DOHH2 (cell line): ENCODE data around the gene CTNNBL1.
A peak's percentile ranks its signal among the peaks of the same experiment; 100 is the strongest.

Experiments
- H3F3A ChIP-seq: fragments of 200-600 bp; sonication (generic), shearing (Covaris generic); 2 replicates; pipeline ENCODE4 v1.6.0; 2016; ENCODE audit warnings: antibody characterized with exemption, mild to moderate bottlenecking; ENCODE audit not compliant: control insufficient read depth, insufficient read depth
- H3K27ac ChIP-seq: fragments of 200-600 bp; sonication (generic); 2 replicates; pipeline ENCODE4 v1.5.1; 2014; ENCODE audit warnings: low read depth, mild to moderate bottlenecking, low read length, moderate library complexity
- H3K27me3 ChIP-seq: fragments of 200-600 bp; sonication (generic); 2 replicates; pipeline ENCODE4 v1.6.1; 2014; ENCODE audit warnings: mild to moderate bottlenecking, low read length, mixed read lengths; ENCODE audit not compliant: control insufficient read depth
- H3K36me3 ChIP-seq: fragments of 200-600 bp; sonication (generic); 2 replicates; pipeline ENCODE4 v1.6.1; 2014; ENCODE audit warnings: mild to moderate bottlenecking, low read length, moderate library complexity, mixed read lengths; ENCODE audit not compliant: control insufficient read depth
- H3K4me1 ChIP-seq: fragments of 200-600 bp; sonication (generic); 2 replicates; pipeline ENCODE4 v1.6.1; 2014; ENCODE audit warnings: mild to moderate bottlenecking, low read length, mixed read lengths; ENCODE audit not compliant: control insufficient read depth
- H3K4me2 ChIP-seq: fragments of 200-600 bp; sonication (generic); 2 replicates; pipeline ENCODE4 v1.6.0; 2014; ENCODE audit warnings: mild to moderate bottlenecking, low read length, moderate library complexity
- H3K4me3 ChIP-seq: fragments of 200-600 bp; sonication (generic); 2 replicates; pipeline ENCODE4 v1.5.1; 2014; ENCODE audit warnings: mild to moderate bottlenecking, low read length, mixed read lengths
- H3K79me2 ChIP-seq: fragments of 200-600 bp; sonication (generic); 2 replicates; pipeline ENCODE4 v1.6.1; 2014; ENCODE audit warnings: mild to moderate bottlenecking, low read length, mixed read lengths; ENCODE audit not compliant: control insufficient read depth
- H3K9me2 ChIP-seq: fragments of 200-600 bp; sonication (generic); replicated peaks from 2 replicates; pipeline ENCODE4 v1.6.1; 2014; ENCODE audit warnings: mild to moderate bottlenecking, low read length, mixed read lengths; ENCODE audit not compliant: control insufficient read depth
- H3K9me3 ChIP-seq: fragments of 200-600 bp; sonication (generic); 2 replicates; pipeline ENCODE4 v1.6.1; 2014; ENCODE audit warnings: antibody characterized with exemption, low read length, mixed read lengths; ENCODE audit not compliant: control insufficient read depth, insufficient read depth
- H4K20me1 ChIP-seq: fragments of 200-600 bp; sonication (generic); 2 replicates; pipeline ENCODE4 v1.6.0; 2014; ENCODE audit warnings: low read depth, mild to moderate bottlenecking, antibody characterized with exemption, low read length, moderate library complexity; ENCODE audit not compliant: control insufficient read depth, insufficient read depth
- EZH2phosphoT487 ChIP-seq: fragments of 200-600 bp; sonication (generic); IDR thresholded peaks from 2 replicates; pipeline ENCODE4 v1.6.1; 2017; ENCODE audit warnings: borderline replicate concordance, mild to moderate bottlenecking, antibody characterized with exemption, low read length, moderate library complexity, mixed read lengths
- TF ChIP-seq, protein P1 (sequence below): fragments of 200-600 bp; sonication (generic); IDR thresholded peaks from one replicate; pipeline ENCODE4 v1.5.1; 2014; ENCODE audit warnings: antibody characterized with exemption, mild to moderate bottlenecking, low read depth, low read length; ENCODE audit not compliant: poor library complexity, severe bottlenecking

The CTNNBL1 gene

GRCh38 chr20:37693635-37694626 lies at the start of gene CTNNBL1:
Gene CTNNBL1, plus strand, starts transcription at chr20:37694030. Its CDS starts 93 bp downstream, at chr20:37694123.
- H3K27me3 ChIP-seq = peaks cover 7% of the 10 kb centered on the region
- H3K79me2 ChIP-seq = peaks cover 42% of the 10 kb centered on the region
- peak within 1 kb of the TSS; percentile 86 for H3K4me3 ChIP-seq
- no peaks in the 10 kb centered on the region for H3F3A ChIP-seq
- H3K27ac ChIP-seq = no peak within 1 kb of the TSS
- H3K36me3 ChIP-seq = peaks cover 6% of the 10 kb centered on the region
- peaks cover 26% of the 10 kb centered on the region for H3K4me1 ChIP-seq
- 0 out of 2 replicates have a peak, but pooled peaks cover 6% of the 10 kb centered on the region for H4K20me1 ChIP-seq
- no peaks in the 10 kb centered on the region for H3K9me2 ChIP-seq
- no peaks in the 10 kb centered on the region for H3K9me3 ChIP-seq
- H3K4me2 ChIP-seq = peak within 1 kb of the TSS; percentile 85
- TF ChIP-seq, protein P1, sequence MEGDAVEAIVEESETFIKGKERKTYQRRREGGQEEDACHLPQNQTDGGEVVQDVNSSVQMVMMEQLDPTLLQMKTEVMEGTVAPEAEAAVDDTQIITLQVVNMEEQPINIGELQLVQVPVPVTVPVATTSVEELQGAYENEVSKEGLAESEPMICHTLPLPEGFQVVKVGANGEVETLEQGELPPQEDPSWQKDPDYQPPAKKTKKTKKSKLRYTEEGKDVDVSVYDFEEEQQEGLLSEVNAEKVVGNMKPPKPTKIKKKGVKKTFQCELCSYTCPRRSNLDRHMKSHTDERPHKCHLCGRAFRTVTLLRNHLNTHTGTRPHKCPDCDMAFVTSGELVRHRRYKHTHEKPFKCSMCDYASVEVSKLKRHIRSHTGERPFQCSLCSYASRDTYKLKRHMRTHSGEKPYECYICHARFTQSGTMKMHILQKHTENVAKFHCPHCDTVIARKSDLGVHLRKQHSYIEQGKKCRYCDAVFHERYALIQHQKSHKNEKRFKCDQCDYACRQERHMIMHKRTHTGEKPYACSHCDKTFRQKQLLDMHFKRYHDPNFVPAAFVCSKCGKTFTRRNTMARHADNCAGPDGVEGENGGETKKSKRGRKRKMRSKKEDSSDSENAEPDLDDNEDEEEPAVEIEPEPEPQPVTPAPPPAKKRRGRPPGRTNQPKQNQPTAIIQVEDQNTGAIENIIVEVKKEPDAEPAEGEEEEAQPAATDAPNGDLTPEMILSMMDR = no peak
- TF ChIP-seq EZH2phosphoT487 = no peak

DNA sequence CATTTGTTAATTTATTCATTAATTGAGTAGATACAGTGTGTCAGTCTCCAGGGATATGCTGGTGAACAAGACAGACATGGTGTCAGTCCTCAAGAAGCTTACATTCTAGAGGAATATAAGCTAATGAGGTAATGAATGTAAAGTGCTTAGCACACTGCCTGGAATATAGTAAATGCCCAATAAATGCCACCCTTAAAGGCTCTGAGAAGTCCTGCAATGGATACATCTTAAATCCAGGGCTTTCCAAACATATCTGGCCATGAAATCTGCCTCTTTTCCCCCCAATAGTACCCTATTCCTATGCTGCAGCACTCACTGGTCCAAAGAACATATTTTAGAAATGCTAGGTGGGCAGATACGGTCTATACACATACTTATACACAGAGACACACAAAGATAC lies 49.2 kb upstream of the CTNNBL1 start:
- Histone ChIP-seq H3K9me2 (no peaks in the 10 kb centered on the region), H3K79me2 (no peaks in the 10 kb centered on the region), H3K4me2 (no peak overlapping the region), H3K4me1 (no peaks in the 10 kb centered on the region), H3F3A (no peaks in the 10 kb centered on the region), H3K36me3 (no peaks in the 10 kb centered on the region), H3K9me3 (no peaks in the 10 kb centered on the region), H3K27me3 (peaks cover 23% of the 10 kb centered on the region), H4K20me1 (no peaks in the 10 kb centered on the region), H3K27ac (no peak overlapping the region), H3K4me3 (no peak overlapping the region)
- TF ChIP-seq EZH2phosphoT487 = no peak
- TF ChIP-seq, protein P1 = no peak

- no peak for TF ChIP-seq EZH2phosphoT487
- TF ChIP-seq, protein P1 = no peak
- no peak overlapping the region for H3K4me2 ChIP-seq
- peaks cover 20% of the 10 kb centered on the region for H3K27me3 ChIP-seq
- H3K9me3 ChIP-seq = no peaks in the 10 kb centered on the region
- no peaks in the 10 kb centered on the region for H3K4me1 ChIP-seq
- H3K27ac ChIP-seq = no peak overlapping the region
- no peaks in the 10 kb centered on the region for H3K9me2 ChIP-seq
- no peaks in the 10 kb centered on the region for H3F3A ChIP-seq
- H3K79me2 ChIP-seq = no peaks in the 10 kb centered on the region
- no peaks in the 10 kb centered on the region for H3K36me3 ChIP-seq
- H4K20me1 ChIP-seq = no peaks in the 10 kb centered on the region
- H3K4me3 ChIP-seq = no peak overlapping the region
Observed at GRCh38 chr20:37647946-37648345, 45.9 kb upstream of the CTNNBL1 start.
